ENCODE measurements around the gene SF3B1. TPM values are rescaled to one million over a fixed set of nuclear protein-coding genes. Genes with fewer than 3 reads are reported as not detected.

Gene SF3B1
- total RNA-seq, 1 donor from 2014 or later: 278 TPM

- peaks cover 32% of the 10 kb centered on the region for H3K36me3 Mint-ChIP-seq (ENCODE audit: low read depth)
- no peaks in the 10 kb centered on the region for H3K27me3 Mint-ChIP-seq
- peaks cover 54% of the 10 kb centered on the region for H3K4me1 Mint-ChIP-seq
- H3K4me3 Mint-ChIP-seq: peak overlapping the region; percentile 6
- H3K9me3 Mint-ChIP-seq: no peaks in the 10 kb centered on the region
- peak overlapping the region; percentile 27 for H3K27ac Mint-ChIP-seq
- DNase-seq: no peak
- intact Hi-C loops (cut with micrococcal nuclease): no loop called here
Measured at GRCh38 chr2:197425550-197425949, 9.3 kb downstream of the SF3B1 start.

GRCh38 chr2:197423307-197423706 is 11.5 kb downstream of the SF3B1 start:
- intact Hi-C loops (cut with micrococcal nuclease): loop anchor here (1.0 kb wide), 1 partner anchor 9 kb away; no protein-coding TSS in a partner anchor

DNA sequence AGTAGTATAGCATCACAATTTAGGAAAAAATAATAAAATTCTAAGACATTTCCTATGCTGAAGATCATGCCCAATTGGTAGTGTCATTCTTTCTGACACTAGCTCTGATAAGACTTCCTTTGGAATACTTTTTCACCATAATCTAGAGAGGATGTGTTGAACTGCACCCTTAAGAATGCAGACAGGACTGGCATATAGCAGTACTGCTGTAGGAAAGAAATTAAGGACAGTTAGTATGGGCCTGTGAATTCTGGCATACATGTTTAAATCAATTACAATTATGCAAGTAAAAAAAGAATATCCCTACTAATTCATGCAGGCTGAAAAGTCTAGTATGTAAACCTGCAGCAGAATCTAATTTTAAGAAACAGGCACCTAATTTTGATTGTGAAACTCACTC is 15.4 kb downstream of the SF3B1 start:
- Mint-ChIP-seq H3K4me3 (no peak overlapping the region), H3K27ac (no peak overlapping the region), H3K4me1 (peaks cover 21% of the 10 kb centered on the region), H3K9me3 (no peaks in the 10 kb centered on the region), H3K36me3 (ENCODE audit: low read depth) (peaks cover 50% of the 10 kb centered on the region), H3K27me3 (no peaks in the 10 kb centered on the region)
- DNase-seq: no peak
- intact Hi-C loops (cut with micrococcal nuclease): loop anchor here (10.0 kb wide), 1 partner anchor 875 kb away; no protein-coding TSS in a partner anchor

More at GRCh38 chr2:197423307-197423706, 11.5 kb downstream of the SF3B1 start:
- H3K27me3 Mint-ChIP-seq: no peaks in the 10 kb centered on the region
- H3K4me3 Mint-ChIP-seq: no peak overlapping the region
- no peak overlapping the region for H3K27ac Mint-ChIP-seq
- DNase-seq: no peak
- H3K4me1 Mint-ChIP-seq: peaks cover 40% of the 10 kb centered on the region
- peaks cover 31% of the 10 kb centered on the region for H3K36me3 Mint-ChIP-seq (ENCODE audit: low read depth)
- no peaks in the 10 kb centered on the region for H3K9me3 Mint-ChIP-seq

- no peak overlapping the region for H3K4me3 Mint-ChIP-seq
- no peaks in the 10 kb centered on the region for H3K27me3 Mint-ChIP-seq
- no peak overlapping the region for H3K27ac Mint-ChIP-seq
- peak; percentile 43 for DNase-seq
- H3K36me3 Mint-ChIP-seq (ENCODE audit: low read depth): peaks cover 54% of the 10 kb centered on the region
- H3K9me3 Mint-ChIP-seq: no peaks in the 10 kb centered on the region
- intact Hi-C loops (cut with micrococcal nuclease): loop anchor here (10.0 kb wide), 1 partner anchor 879 kb away; no protein-coding TSS in a partner anchor
- H3K4me1 Mint-ChIP-seq: peaks cover 11% of the 10 kb centered on the region
Measured at GRCh38 chr2:197416268-197416667, 18.6 kb downstream of the SF3B1 start.

DNA sequence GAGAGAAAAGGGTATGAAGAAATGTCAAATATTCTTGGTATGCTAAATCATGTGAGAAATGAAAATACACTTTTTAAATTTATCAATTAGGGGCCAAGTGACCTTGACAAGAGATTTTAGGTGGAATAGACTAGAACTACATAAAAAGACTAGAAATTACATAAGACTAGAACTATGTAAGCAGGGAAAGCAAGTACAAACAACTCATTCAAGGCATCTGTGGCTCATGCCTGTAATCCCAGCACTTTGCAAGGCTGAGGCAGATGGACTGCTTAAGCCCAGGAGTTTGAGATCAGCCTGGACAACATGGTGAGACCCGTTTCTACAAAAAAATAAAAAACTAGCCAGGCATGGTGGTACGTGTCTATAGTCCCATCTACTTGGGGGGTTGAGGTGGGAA is 20.3 kb downstream of the SF3B1 start:
- Mint-ChIP-seq H3K4me1 (peaks cover 2% of the 10 kb centered on the region), H3K27ac (peak overlapping the region; percentile 16), H3K36me3 (ENCODE audit: low read depth) (peaks cover 57% of the 10 kb centered on the region), H3K27me3 (no peaks in the 10 kb centered on the region), H3K4me3 (no peak overlapping the region), H3K9me3 (no peaks in the 10 kb centered on the region)
- intact Hi-C loops (cut with micrococcal nuclease): loop anchor here (10.0 kb wide), 1 partner anchor 880 kb away; no protein-coding TSS in a partner anchor
- no peak for DNase-seq

GRCh38 chr2:197414039-197414438 is 20.8 kb downstream of the SF3B1 start:
- Mint-ChIP-seq H3K27me3 (no peaks in the 10 kb centered on the region), H3K27ac (no peak overlapping the region), H3K36me3 (ENCODE audit: low read depth) (peaks cover 56% of the 10 kb centered on the region), H3K4me1 (peaks cover 2% of the 10 kb centered on the region), H3K4me3 (no peak overlapping the region), H3K9me3 (no peaks in the 10 kb centered on the region)
- intact Hi-C loops (cut with micrococcal nuclease): loop anchor here (10.0 kb wide), 1 partner anchor 881 kb away; no protein-coding TSS in a partner anchor
- no peak for DNase-seq

- Mint-ChIP-seq H3K4me3 (no peak overlapping the region), H3K9me3 (no peaks in the 10 kb centered on the region), H3K4me1 (no peaks in the 10 kb centered on the region), H3K27ac (no peak overlapping the region), H3K27me3 (no peaks in the 10 kb centered on the region), H3K36me3 (ENCODE audit: low read depth) (peaks cover 57% of the 10 kb centered on the region)
- intact Hi-C loops (cut with micrococcal nuclease): no loop called here
- no peak for DNase-seq
Measured at GRCh38 chr2:197405582-197405981, 29.2 kb downstream of the SF3B1 start.

GRCh38 chr2:197399887-197400540 is 34.8 kb downstream of the SF3B1 start:
- H3K27ac Mint-ChIP-seq: no peak overlapping the region
- H3K36me3 Mint-ChIP-seq (ENCODE audit: low read depth): peaks cover 70% of the 10 kb centered on the region

DNA sequence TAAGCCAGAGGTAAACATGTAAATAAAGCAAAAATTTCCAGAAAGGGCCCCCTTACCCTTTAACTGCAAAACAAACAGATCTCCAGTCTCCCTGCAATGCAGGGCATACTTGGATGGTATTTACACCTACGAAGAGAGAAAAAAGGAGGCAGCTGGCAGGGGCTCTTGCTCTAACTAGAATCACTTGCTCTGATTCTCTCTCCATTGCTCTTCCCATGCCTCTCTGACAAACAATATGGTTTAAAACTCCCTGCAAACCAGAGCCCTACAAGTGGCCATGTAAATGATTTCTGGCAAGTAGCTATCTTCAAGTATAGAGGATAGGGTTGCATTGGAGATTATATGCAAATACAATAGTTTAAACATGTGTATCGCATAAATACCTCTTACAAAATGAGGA is 35.9 kb downstream of the SF3B1 start:
- H3K27ac Mint-ChIP-seq: no peak overlapping the region
- H3K4me1 Mint-ChIP-seq: no peaks in the 10 kb centered on the region
- peaks cover 72% of the 10 kb centered on the region for H3K36me3 Mint-ChIP-seq (ENCODE audit: low read depth)
- H3K27me3 Mint-ChIP-seq: no peaks in the 10 kb centered on the region
- no peak for DNase-seq
- no peak overlapping the region for H3K4me3 Mint-ChIP-seq
- intact Hi-C loops (cut with micrococcal nuclease): no loop called here
- H3K9me3 Mint-ChIP-seq: no peaks in the 10 kb centered on the region

More at GRCh38 chr2:197399887-197400540, 34.8 kb downstream of the SF3B1 start:
- DNase-seq: no peak
- Mint-ChIP-seq H3K27me3 (no peaks in the 10 kb centered on the region), H3K4me1 (no peaks in the 10 kb centered on the region), H3K9me3 (no peaks in the 10 kb centered on the region), H3K4me3 (no peak overlapping the region)
- intact Hi-C loops (cut with micrococcal nuclease): no loop called here

GRCh38 chr2:197391220-197391717 is 43.6 kb downstream of the SF3B1 start:
- H3K9me3 Mint-ChIP-seq: no peaks in the 10 kb centered on the region
- H3K4me3 Mint-ChIP-seq: no peak overlapping the region
- H3K27me3 Mint-ChIP-seq: no peaks in the 10 kb centered on the region
- no peak for DNase-seq
- peaks cover 36% of the 10 kb centered on the region for H3K36me3 Mint-ChIP-seq (ENCODE audit: low read depth)
- H3K27ac Mint-ChIP-seq: no peak overlapping the region
- intact Hi-C loops (cut with micrococcal nuclease): no loop called here
- no peaks in the 10 kb centered on the region for H3K4me1 Mint-ChIP-seq

DNA sequence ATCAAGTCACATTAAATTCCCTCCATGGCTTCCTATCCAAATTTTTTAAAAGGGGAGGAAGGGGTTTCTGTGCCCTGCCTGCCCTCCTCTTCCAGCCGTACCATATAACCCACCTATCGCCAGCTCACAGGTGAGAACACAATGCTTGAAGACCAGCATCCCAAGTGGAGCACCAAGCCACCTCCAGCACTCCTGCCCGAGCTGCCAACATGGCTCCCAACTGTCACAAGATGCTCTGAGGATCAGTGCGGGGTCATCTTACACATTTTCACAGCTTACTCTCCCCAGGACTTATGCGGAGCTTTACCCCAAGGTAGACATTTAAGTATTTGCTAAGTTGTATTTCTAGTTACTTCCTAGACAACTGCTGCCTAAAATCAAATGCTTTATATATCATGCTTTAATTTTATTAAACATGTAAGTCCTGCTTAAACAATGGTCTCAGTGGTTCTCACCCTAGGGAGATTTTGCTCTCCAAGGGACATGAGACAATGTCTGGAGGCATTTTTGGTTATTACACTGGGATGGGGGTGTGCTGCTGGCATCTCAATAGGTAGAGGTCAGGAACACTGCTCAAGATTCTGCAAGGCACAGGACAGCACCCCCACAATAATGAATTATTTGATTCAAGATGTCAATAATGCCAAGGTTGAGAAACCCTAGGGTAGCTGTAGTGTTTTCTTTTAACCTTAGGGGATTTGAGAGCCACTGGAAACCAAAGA is 45.8 kb downstream of the SF3B1 start:
- no peak overlapping the region for H3K4me3 Mint-ChIP-seq
- DNase-seq: no peak
- peaks cover 5% of the 10 kb centered on the region for H3K27me3 Mint-ChIP-seq
- peaks cover 19% of the 10 kb centered on the region for H3K36me3 Mint-ChIP-seq (ENCODE audit: low read depth)
- H3K27ac Mint-ChIP-seq: no peak overlapping the region
- H3K4me1 Mint-ChIP-seq: peaks cover 4% of the 10 kb centered on the region
- no peaks in the 10 kb centered on the region for H3K9me3 Mint-ChIP-seq
- intact Hi-C loops (cut with micrococcal nuclease): no loop called here

DNA sequence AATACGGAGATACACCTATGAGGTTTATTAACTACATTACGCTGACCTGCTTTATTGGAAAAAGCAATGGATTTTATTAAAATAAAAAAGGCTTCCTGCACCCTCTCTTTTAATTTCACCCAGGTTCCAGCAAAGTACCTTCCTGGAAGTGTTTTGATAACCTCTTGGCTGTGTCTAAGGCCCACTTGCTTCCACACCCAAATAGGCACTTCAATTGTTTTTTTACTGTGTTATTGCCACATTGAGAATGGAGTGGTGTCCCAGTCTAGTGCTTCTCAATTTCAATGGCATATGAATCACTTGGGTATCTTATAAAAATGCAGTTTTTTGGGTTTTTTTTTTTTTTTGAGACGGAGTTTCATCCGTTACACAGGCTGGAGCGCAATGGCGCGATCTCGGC is 47.6 kb downstream of the SF3B1 start:
- Mint-ChIP-seq H3K4me1 (peaks cover 4% of the 10 kb centered on the region), H3K36me3 (ENCODE audit: low read depth) (peaks cover 10% of the 10 kb centered on the region), H3K27ac (no peak overlapping the region), H3K4me3 (no peak overlapping the region), H3K9me3 (no peaks in the 10 kb centered on the region), H3K27me3 (peaks cover 9% of the 10 kb centered on the region)
- no peak for DNase-seq
- intact Hi-C loops (cut with micrococcal nuclease): no loop called here

- H3K27me3 Mint-ChIP-seq: peaks cover 9% of the 10 kb centered on the region
- DNase-seq: no peak
- intact Hi-C loops (cut with micrococcal nuclease): no loop called here
- H3K27ac Mint-ChIP-seq: no peak overlapping the region
- no peaks in the 10 kb centered on the region for H3K9me3 Mint-ChIP-seq
- H3K4me3 Mint-ChIP-seq: no peak overlapping the region
- H3K4me1 Mint-ChIP-seq: peaks cover 4% of the 10 kb centered on the region
- H3K36me3 Mint-ChIP-seq (ENCODE audit: low read depth): peaks cover 8% of the 10 kb centered on the region
Measured at GRCh38 chr2:197386242-197386641, 48.6 kb downstream of the SF3B1 start.

- intact Hi-C loops (cut with micrococcal nuclease): no loop called here
- no peaks in the 10 kb centered on the region for H3K36me3 Mint-ChIP-seq (ENCODE audit: low read depth)
- no peak overlapping the region for H3K27ac Mint-ChIP-seq
- no peak overlapping the region for H3K4me3 Mint-ChIP-seq
- H3K9me3 Mint-ChIP-seq: no peaks in the 10 kb centered on the region
- peaks cover 15% of the 10 kb centered on the region for H3K27me3 Mint-ChIP-seq
- peaks cover 7% of the 10 kb centered on the region for H3K4me1 Mint-ChIP-seq
- DNase-seq: no peak
Measured at GRCh38 chr2:197383825-197384224, 51.0 kb downstream of the SF3B1 start.
